ENCODE data around the gene FAAP20. TPM values are rescaled to one million over a fixed set of nuclear protein-coding genes. Genes with fewer than 3 reads are reported as not detected.

The FAAP20 gene
- total and polyA plus RNA-seq, 2 donors (not counting 3 experiments of a cell fraction or from before 2014, with no cell fraction given): 31.5 to 62.6 TPM

GRCh38 chr1:2209400-2210083 lies 15.0 kb upstream of the FAAP20 start:
- TF ChIP-seq EZH2 (IDR thresholded peaks at IDR 0.05; ENCODE audit: borderline replicate concordance, low read depth, low read length, severe bottlenecking): no peak
- TF ChIP-seq CTCF (IDR thresholded peaks at IDR 0.05; ENCODE audit: extremely low read depth in 1 of 2, insufficient read depth in 1 of 2, low read depth in 1 of 2, low read length in 2 of 2): no peak
- TF ChIP-seq POLR2AphosphoS5 (IDR thresholded peaks at IDR 0.05; ENCODE audit: insufficient read depth, low read depth, low read length): no peak
- TF ChIP-seq MYC (IDR thresholded peaks at IDR 0.05; ENCODE audit: low read depth, low read length): no peak
- no peak for TF ChIP-seq JUN (IDR thresholded peaks at IDR 0.05; ENCODE audit: borderline replicate concordance, insufficient read depth, insufficient read length, low read depth)
- no peak for TF ChIP-seq POLR2A (IDR thresholded peaks at IDR 0.05; ENCODE audit: low read depth, low read length)
- no peak for TF ChIP-seq MAX (IDR thresholded peaks at IDR 0.05; ENCODE audit: insufficient read depth, insufficient read length)
- TF ChIP-seq GATA2 (IDR thresholded peaks at IDR 0.05; ENCODE audit: insufficient read depth, insufficient read length, low read depth, low read length): no peak
- TF ChIP-seq FOS (IDR thresholded peaks at IDR 0.05; ENCODE audit: borderline replicate concordance, insufficient read depth, low read length): no peak
- H4K20me1 ChIP-seq (replicated peaks; ENCODE audit: control insufficient read depth, extremely low read depth, insufficient read depth, low read length): no peaks in the 10 kb centered on the region
- intact Hi-C loops (cut with micrococcal nuclease) (loop anchor here (5.0 kb wide), 1 partner anchor 103 kb away; no protein-coding TSS in a partner anchor), dilution Hi-C loops (cut with MboI; ENCODE audit: extremely low pct_ligation_motif_present, low sequenced_read_pairs) (loop anchor here (10.0 kb wide), 1 partner anchor 95 kb away; no protein-coding TSS in a partner anchor)
- H2AFZ ChIP-seq (ENCODE audit: low read depth, low read length): no peak overlapping the region
- DNase-seq (ENCODE audit: low read depth, low spot score) (no peak), FAIRE-seq (no peak)
- ChIA-PET POLR2A (no interaction called here), CTCF (interaction anchor here (0.7 to 3.7 kb wide), 2 partner anchors 113 to 172 kb away, joined by 3 to 24 read pairs; no protein-coding TSS in a partner anchor)
- no peaks in the 10 kb centered on the region for H3K9me1 ChIP-seq (replicated peaks; ENCODE audit: control insufficient read depth, extremely low read depth, insufficient read depth, low read length)
- no peaks in the 10 kb centered on the region for H3K9me3 ChIP-seq (replicated peaks; ENCODE audit: control insufficient read depth, insufficient read depth, low read length)
- no TSS peak for BruUV-seq (replicated peaks)
- no peak overlapping the region for H3K27ac ChIP-seq (ENCODE audit: insufficient read depth, low read depth, low read length)
- H3K27me3 ChIP-seq (ENCODE audit: control insufficient read depth in 2 of 2, insufficient read depth in 2 of 2, low read length in 2 of 2): no peaks in the 10 kb centered on the region
- H3K79me2 ChIP-seq (ENCODE audit: control insufficient read depth, insufficient read depth, low read length): no peaks in the 10 kb centered on the region
- H3K9ac ChIP-seq (replicated peaks; ENCODE audit: extremely low read depth, insufficient read depth, low read length): no peak overlapping the region
- peaks cover 47% of the 10 kb centered on the region for H3K4me1 ChIP-seq (ENCODE audit: control insufficient read depth, extremely low read depth, insufficient read depth, low read length)
- no peak overlapping the region for H3K4me3 ChIP-seq (replicated peaks in 1 of 3; ENCODE audit: insufficient read depth in 1 of 3, low read depth in 1 of 3, low read length in 3 of 3)
- H3K4me2 ChIP-seq (ENCODE audit: insufficient read depth, low read length): no peak overlapping the region
- no peaks in the 10 kb centered on the region for H3K36me3 ChIP-seq (ENCODE audit: control insufficient read depth in 2 of 2, extremely low read depth in 1 of 2, insufficient read depth in 2 of 2, low read length in 2 of 2)
